Measurements from ENCODE around the gene VPS37D. TPM values are rescaled to one million over a fixed set of nuclear protein-coding genes. Genes with fewer than 3 reads are reported as not detected.

Gene VPS37D
- polyA plus RNA-seq, 3 donors = not detected

GRCh38 chr7:73621168-73622063 is 46.2 kb upstream of the VPS37D start:
- no peak for DNase-seq
- H3K27me3 Mint-ChIP-seq (ENCODE audit: low read depth in 3 of 3) = peaks cover 70 to 98% (median 82%) of the 10 kb centered on the region in 3 donors
- peaks cover 31 to 63% of the 10 kb centered on the region in 2 donors for H3K27me3 ChIP-seq (ENCODE audit: control insufficient read depth in 2 of 2, insufficient read depth in 2 of 2, low read length in 2 of 2)

GRCh38 chr7:73622527-73622908 is 45.1 kb upstream of the VPS37D start:
- Histone ChIP-seq H3K4me3 (replicated peaks in 1 of 3; ENCODE audit: low read depth in 2 of 3, low read length in 3 of 3) (no peak overlapping the region), H3K79me2 (ENCODE audit: insufficient read depth, low read length) (no peaks in the 10 kb centered on the region), H3K9ac (ENCODE audit: insufficient read depth, low read length, poor library complexity, severe bottlenecking) (no peak overlapping the region), H3K27me3 (ENCODE audit: control insufficient read depth in 2 of 2, insufficient read depth in 2 of 2, low read length in 2 of 2) (peaks cover 36 to 71% of the 10 kb centered on the region in 2 donors), H2AFZ (ENCODE audit: insufficient read depth, low read depth, low read length, poor library complexity, severe bottlenecking) (no peak overlapping the region), H3K36me3 (replicated peaks in 1 of 2; ENCODE audit: control insufficient read depth in 1 of 2, insufficient read depth in 2 of 2, low read length in 2 of 2) (no peaks in the 10 kb centered on the region), H3K4me1 (ENCODE audit: control insufficient read depth in 1 of 2, insufficient read depth in 2 of 2, low read length in 2 of 2) (peaks cover 16 to 17% of the 10 kb centered on the region in 2 donors), H3K4me2 (replicated peaks; ENCODE audit: extremely low read depth, low read length, poor library complexity, severe bottlenecking) (no peak overlapping the region), H3K27ac (ENCODE audit: low read depth in 1 of 2, low read length in 2 of 2) (no peak overlapping the region), H3K9me3 (replicated peaks in 1 of 2; ENCODE audit: control insufficient read depth in 1 of 2, insufficient read depth in 1 of 2, low read length in 2 of 2) (peaks cover 2 to 15% of the 10 kb centered on the region in 2 donors), H4K20me1 (ENCODE audit: insufficient read depth, low read length) (no peaks in the 10 kb centered on the region)
- H3K27ac Mint-ChIP-seq = no peak overlapping the region
- no CpG with 5 or more reads among the region's 2 CpGs for WGBS (ENCODE audit: insufficient coverage)
- peaks cover 10% of the 10 kb centered on the region for H3K4me1 Mint-ChIP-seq
- intact Hi-C loops (cut with micrococcal nuclease) = no loop called here
- H3K36me3 Mint-ChIP-seq = no peaks in the 10 kb centered on the region
- no peak for DNase-seq
- peaks cover 75 to 98% (median 89%) of the 10 kb centered on the region in 3 donors for H3K27me3 Mint-ChIP-seq (ENCODE audit: low read depth in 3 of 3)
- H3K9me3 Mint-ChIP-seq = peaks cover 0 to 18% (median 11%) of the 10 kb centered on the region in 7 donors
- H3K4me3 Mint-ChIP-seq = peak overlapping the region in 1 of 2 donors; percentile 55
- TF ChIP-seq CTCF (IDR thresholded peaks at IDR 0.05) = no peak

More at GRCh38 chr7:73621168-73622063, 46.2 kb upstream of the VPS37D start:
- no peak overlapping the region for H3K27ac Mint-ChIP-seq
- peaks cover 10% of the 10 kb centered on the region for H3K4me1 Mint-ChIP-seq
- TF ChIP-seq CTCF (IDR thresholded peaks at IDR 0.05) = no peak
- intact Hi-C loops (cut with micrococcal nuclease) = no loop called here
- H3K79me2 ChIP-seq (ENCODE audit: insufficient read depth, low read length) = no peaks in the 10 kb centered on the region
- no peak overlapping the region for H3K27ac ChIP-seq (ENCODE audit: low read depth in 1 of 2, low read length in 2 of 2)
- H3K4me1 ChIP-seq (ENCODE audit: control insufficient read depth in 1 of 2, insufficient read depth in 2 of 2, low read length in 2 of 2) = peaks cover 16 to 17% of the 10 kb centered on the region in 2 donors
- H3K9ac ChIP-seq (ENCODE audit: insufficient read depth, low read length, poor library complexity, severe bottlenecking) = no peak overlapping the region
- H3K9me3 ChIP-seq (replicated peaks in 1 of 2; ENCODE audit: control insufficient read depth in 1 of 2, insufficient read depth in 1 of 2, low read length in 2 of 2) = peaks cover 2 to 15% of the 10 kb centered on the region in 2 donors
- H3K4me2 ChIP-seq (replicated peaks; ENCODE audit: extremely low read depth, low read length, poor library complexity, severe bottlenecking) = no peak overlapping the region
- H3K4me3 ChIP-seq (replicated peaks in 1 of 3; ENCODE audit: low read depth in 2 of 3, low read length in 3 of 3) = no peak overlapping the region
- no peaks in the 10 kb centered on the region for H3K36me3 Mint-ChIP-seq
- WGBS (ENCODE audit: insufficient coverage) = 62% methylated on average over 7 of the region's 7 CpGs
- no peak overlapping the region for H2AFZ ChIP-seq (ENCODE audit: insufficient read depth, low read depth, low read length, poor library complexity, severe bottlenecking)
- no peaks in the 10 kb centered on the region for H3K36me3 ChIP-seq (replicated peaks in 1 of 2; ENCODE audit: control insufficient read depth in 1 of 2, insufficient read depth in 2 of 2, low read length in 2 of 2)
- H4K20me1 ChIP-seq (ENCODE audit: insufficient read depth, low read length) = no peaks in the 10 kb centered on the region
- H3K9me3 Mint-ChIP-seq = peaks cover 0 to 18% (median 11%) of the 10 kb centered on the region in 7 donors
- H3K4me3 Mint-ChIP-seq = peak overlapping the region in 1 of 2 donors; percentile 73

Data from CD14-positive monocyte (primary cell).